ENCODE results near the gene OTUD3.
"Not testable (repeated sequence)": the region's sequence is repeated elsewhere in the genome, so short reads cannot be mapped to it uniquely, and the experiment has no call there.

OTUD3 gene

DNA sequence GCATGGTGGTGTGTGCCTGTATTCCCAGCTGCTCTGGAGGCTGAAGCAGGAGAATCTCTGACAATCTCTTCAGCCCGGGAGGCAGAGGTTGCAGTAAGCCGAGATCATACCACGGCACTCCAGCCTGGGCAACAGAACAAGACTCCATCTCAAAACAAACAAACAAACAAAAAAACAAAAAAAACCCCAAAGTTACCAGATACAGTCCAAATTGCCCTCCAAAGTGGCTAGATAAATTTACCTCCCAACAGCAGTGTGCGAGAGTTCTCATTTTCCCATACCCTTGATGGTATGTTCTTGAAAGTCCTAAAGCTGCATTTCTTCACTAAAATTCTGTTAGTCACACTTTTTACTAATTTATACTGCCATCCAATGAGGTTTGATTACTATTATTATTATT is 3.0 kb upstream of the OTUD3 start:
- no peak overlapping the region for H4K91ac ChIP-seq (ENCODE audit: low read depth, low read length, poor library complexity)
- no CpG with 5 or more reads among the region's 4 CpGs for WGBS, 2 donors (ENCODE audit: extremely low coverage in 2 of 2, insufficient read length in 2 of 2, insufficient replicate concordance in 1 of 2)

DNA sequence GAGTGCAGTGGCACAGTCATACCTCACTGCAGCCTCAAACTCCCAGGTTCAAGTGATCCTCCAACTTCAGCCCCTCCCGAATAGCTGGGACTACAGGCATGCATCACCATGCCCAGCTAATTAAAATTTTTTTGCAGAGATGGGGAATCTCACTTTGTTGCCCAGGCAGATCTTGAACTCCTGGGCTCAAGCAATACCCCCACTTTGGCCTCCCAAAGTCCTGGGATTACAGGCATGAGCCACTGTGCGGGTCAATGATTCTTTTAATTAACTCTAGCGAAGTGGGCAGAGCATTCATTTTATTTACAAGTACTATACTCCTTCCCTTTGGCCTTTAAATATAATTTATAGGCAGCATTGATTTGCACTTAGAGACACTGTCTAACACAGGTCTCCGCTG is 2.5 kb upstream of the OTUD3 start:
- Histone ChIP-seq H2BK120ac (ENCODE audit: low read depth, low read length) (no peak overlapping the region), H3K4me3 (ENCODE audit: low read length in 2 of 2) (no peak overlapping the region), H2AK5ac (ENCODE audit: low read depth, low read length) (no peak overlapping the region), H3K14ac (ENCODE audit: low read length) (no peak overlapping the region), H2BK12ac (ENCODE audit: low read length) (no peak overlapping the region), H3K9me3 (replicated peaks in 1 of 2; ENCODE audit: control insufficient read depth in 2 of 2, insufficient read depth in 1 of 2, low read depth in 1 of 2, low read length in 2 of 2) (no peaks in the 10 kb centered on the region), H3K23ac (ENCODE audit: low read depth, low read length, poor library complexity) (no peak overlapping the region), H2BK5ac (ENCODE audit: low read length) (no peak overlapping the region), H4K8ac (ENCODE audit: low read depth, low read length) (no peak overlapping the region), H3K27me3 (ENCODE audit: control insufficient read depth in 3 of 3, insufficient read depth in 3 of 3, low read depth in 1 of 3, low read length in 3 of 3) (peaks cover 0 to 2% (median 0%) of the 10 kb centered on the region in 3 experiments), H4K91ac (ENCODE audit: low read depth, low read length, poor library complexity) (no peak overlapping the region), H3K9ac (ENCODE audit: low read depth, low read length, poor library complexity) (no peak overlapping the region), H3K4ac (ENCODE audit: low read length) (no peak overlapping the region), H3K4me2 (ENCODE audit: insufficient read depth, low read length, poor library complexity, severe bottlenecking) (no peak overlapping the region), H3K18ac (ENCODE audit: low read length) (no peak overlapping the region), H3K4me1 (ENCODE audit: control insufficient read depth in 2 of 2, insufficient read depth in 1 of 2, low read depth in 1 of 2, low read length in 2 of 2) (peaks cover 0 to 5% of the 10 kb centered on the region in 2 donors), H3K27ac (replicated peaks; ENCODE audit: low read length) (no peak overlapping the region), H3K36me3 (replicated peaks in 1 of 2; ENCODE audit: control insufficient read depth in 2 of 2, insufficient read depth in 2 of 2, low read length in 2 of 2) (peaks cover 2 to 3% of the 10 kb centered on the region in 2 donors), H3K79me1 (ENCODE audit: low read depth, low read length) (peaks cover 5% of the 10 kb centered on the region), H2BK15ac (ENCODE audit: low read length) (no peak overlapping the region), H2AFZ (ENCODE audit: low read length) (no peak overlapping the region)
- no CpG with 5 or more reads among the region's 4 CpGs for WGBS, 2 donors (ENCODE audit: extremely low coverage in 2 of 2, insufficient read length in 2 of 2, insufficient replicate concordance in 1 of 2)
- no peak for DNase-seq (ENCODE audit: low spot score)

More for the DNA sequence above, 3.0 kb upstream of the OTUD3 start:
- peaks cover 0 to 2% (median 0%) of the 10 kb centered on the region in 3 experiments for H3K27me3 ChIP-seq (ENCODE audit: control insufficient read depth in 3 of 3, insufficient read depth in 3 of 3, low read depth in 1 of 3, low read length in 3 of 3)
- no peak for DNase-seq (ENCODE audit: low spot score)
- H2BK120ac ChIP-seq (ENCODE audit: low read depth, low read length), result no peak overlapping the region
- H2BK12ac ChIP-seq (ENCODE audit: low read length), result no peak overlapping the region
- no peak overlapping the region for H2BK5ac ChIP-seq (ENCODE audit: low read length)
- no peak overlapping the region for H3K18ac ChIP-seq (ENCODE audit: low read length)
- peaks cover 0 to 5% of the 10 kb centered on the region in 2 donors for H3K4me1 ChIP-seq (ENCODE audit: control insufficient read depth in 2 of 2, insufficient read depth in 1 of 2, low read depth in 1 of 2, low read length in 2 of 2)
- H3K4ac ChIP-seq (ENCODE audit: low read length), result no peak overlapping the region
- H2AFZ ChIP-seq (ENCODE audit: low read length), result no peak overlapping the region
- H3K79me1 ChIP-seq (ENCODE audit: low read depth, low read length), result peaks cover 5% of the 10 kb centered on the region
- no peak overlapping the region for H3K9ac ChIP-seq (ENCODE audit: low read depth, low read length, poor library complexity)
- no peak overlapping the region for H3K14ac ChIP-seq (ENCODE audit: low read length)
- peaks cover 0 to 3% of the 10 kb centered on the region in 2 donors for H3K36me3 ChIP-seq (replicated peaks in 1 of 2; ENCODE audit: control insufficient read depth in 2 of 2, insufficient read depth in 2 of 2, low read length in 2 of 2)
- H3K27ac ChIP-seq (replicated peaks; ENCODE audit: low read length), result no peak overlapping the region
- no peak overlapping the region for H3K4me3 ChIP-seq (ENCODE audit: low read length in 2 of 2)
- no peak overlapping the region for H2BK15ac ChIP-seq (ENCODE audit: low read length)
- no peak overlapping the region for H4K8ac ChIP-seq (ENCODE audit: low read depth, low read length)
- H2AK5ac ChIP-seq (ENCODE audit: low read depth, low read length), result no peak overlapping the region
- no peak overlapping the region for H3K4me2 ChIP-seq (ENCODE audit: insufficient read depth, low read length, poor library complexity, severe bottlenecking)
- H3K9me3 ChIP-seq (replicated peaks in 1 of 2; ENCODE audit: control insufficient read depth in 2 of 2, insufficient read depth in 1 of 2, low read depth in 1 of 2, low read length in 2 of 2), result no peaks in the 10 kb centered on the region
- no peak overlapping the region for H3K23ac ChIP-seq (ENCODE audit: low read depth, low read length, poor library complexity)

DNA sequence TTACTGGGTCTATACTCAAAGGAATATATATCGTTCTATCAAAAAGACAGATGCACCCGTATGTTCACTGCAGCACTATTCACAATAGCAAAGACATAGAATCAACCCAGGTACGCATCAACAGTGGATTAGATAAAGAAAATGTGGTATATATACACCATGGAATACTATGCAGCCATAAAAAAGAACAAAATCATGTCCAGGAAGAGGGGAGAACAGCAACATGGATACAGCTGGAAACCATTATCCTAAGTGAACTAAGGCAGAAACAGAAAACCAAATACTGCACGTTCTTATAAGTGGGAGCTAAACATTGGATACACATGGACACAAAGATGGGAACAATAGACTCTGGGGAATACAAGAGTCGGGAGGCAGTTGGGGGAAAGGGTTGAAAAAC is 1.4 kb upstream of the OTUD3 start:
- H2BK120ac ChIP-seq (ENCODE audit: low read depth, low read length); H3K4me3 ChIP-seq (ENCODE audit: low read length in 2 of 2); H4K91ac ChIP-seq (ENCODE audit: low read depth, low read length, poor library complexity); H3K27ac ChIP-seq (replicated peaks; ENCODE audit: low read length); H4K8ac ChIP-seq (ENCODE audit: low read depth, low read length); H3K9ac ChIP-seq (ENCODE audit: low read depth, low read length, poor library complexity); H2AFZ ChIP-seq (ENCODE audit: low read length); DNase-seq (ENCODE audit: low spot score); H2BK12ac ChIP-seq (ENCODE audit: low read length); H3K4ac ChIP-seq (ENCODE audit: low read length); H3K9me3 ChIP-seq (replicated peaks in 1 of 2; ENCODE audit: control insufficient read depth in 2 of 2, insufficient read depth in 1 of 2, low read depth in 1 of 2, low read length in 2 of 2); H2BK15ac ChIP-seq (ENCODE audit: low read length); H3K4me1 ChIP-seq (ENCODE audit: control insufficient read depth in 2 of 2, insufficient read depth in 1 of 2, low read depth in 1 of 2, low read length in 2 of 2); H3K4me2 ChIP-seq (ENCODE audit: insufficient read depth, low read length, poor library complexity, severe bottlenecking); H2BK5ac ChIP-seq (ENCODE audit: low read length); H3K79me1 ChIP-seq (ENCODE audit: low read depth, low read length); H3K14ac ChIP-seq (ENCODE audit: low read length); H3K27me3 ChIP-seq (ENCODE audit: control insufficient read depth in 3 of 3, insufficient read depth in 3 of 3, low read depth in 1 of 3, low read length in 3 of 3); H3K23ac ChIP-seq (ENCODE audit: low read depth, low read length, poor library complexity); H3K18ac ChIP-seq (ENCODE audit: low read length); H2AK5ac ChIP-seq (ENCODE audit: low read depth, low read length): not testable (repeated sequence)
- H3K36me3 ChIP-seq (replicated peaks in 1 of 2; ENCODE audit: control insufficient read depth in 2 of 2, insufficient read depth in 2 of 2, low read length in 2 of 2), result peaks cover 3 to 11% of the 10 kb centered on the region in 2 donors
- WGBS, 2 donors (ENCODE audit: extremely low coverage in 2 of 2, insufficient read length in 2 of 2, insufficient replicate concordance in 1 of 2), result no CpG with 5 or more reads among the region's 5 CpGs

DNA sequence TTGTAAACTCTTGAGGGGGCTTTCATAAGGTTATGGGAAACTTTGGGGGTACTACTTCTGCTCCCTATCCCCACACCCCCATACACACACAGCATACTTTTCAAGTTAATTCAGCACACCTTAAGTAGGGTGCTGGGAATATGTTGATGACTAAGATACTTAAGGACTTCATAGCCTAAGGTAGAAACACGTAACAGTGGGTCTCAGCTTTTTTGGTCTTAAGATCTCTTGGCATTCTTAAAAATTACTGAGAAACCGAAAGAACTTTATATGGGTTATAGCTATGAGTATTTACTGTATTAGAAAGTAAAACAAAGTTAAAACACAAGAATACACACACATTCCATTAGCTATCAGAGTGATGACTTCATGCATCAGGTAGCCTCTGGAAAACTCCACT is 2.1 kb downstream of the OTUD3 start:
- Histone ChIP-seq H2BK5ac (ENCODE audit: low read length) (no peak overlapping the region), H3K4me3 (ENCODE audit: low read length in 2 of 2) (no peak overlapping the region), H3K9me3 (replicated peaks in 1 of 2; ENCODE audit: control insufficient read depth in 2 of 2, insufficient read depth in 1 of 2, low read depth in 1 of 2, low read length in 2 of 2) (no peaks in the 10 kb centered on the region), H4K8ac (ENCODE audit: low read depth, low read length) (no peak overlapping the region), H3K79me1 (ENCODE audit: low read depth, low read length) (peaks cover 8% of the 10 kb centered on the region), H2BK15ac (ENCODE audit: low read length) (no peak overlapping the region), H3K4me2 (ENCODE audit: insufficient read depth, low read length, poor library complexity, severe bottlenecking) (no peak overlapping the region), H3K36me3 (replicated peaks in 1 of 2; ENCODE audit: control insufficient read depth in 2 of 2, insufficient read depth in 2 of 2, low read length in 2 of 2) (peaks cover 7 to 32% of the 10 kb centered on the region in 2 donors), H4K91ac (ENCODE audit: low read depth, low read length, poor library complexity) (no peak overlapping the region), H2BK12ac (ENCODE audit: low read length) (no peak overlapping the region), H3K14ac (ENCODE audit: low read length) (no peak overlapping the region), H3K27ac (replicated peaks; ENCODE audit: low read length) (no peak overlapping the region), H2BK120ac (ENCODE audit: low read depth, low read length) (no peak overlapping the region), H3K23ac (ENCODE audit: low read depth, low read length, poor library complexity) (no peak overlapping the region), H3K18ac (ENCODE audit: low read length) (no peak overlapping the region), H3K4ac (ENCODE audit: low read length) (no peak overlapping the region), H3K4me1 (ENCODE audit: control insufficient read depth in 2 of 2, insufficient read depth in 1 of 2, low read depth in 1 of 2, low read length in 2 of 2) (peaks cover 0 to 5% of the 10 kb centered on the region in 2 donors), H2AFZ (ENCODE audit: low read length) (no peak overlapping the region), H3K27me3 (ENCODE audit: control insufficient read depth in 3 of 3, insufficient read depth in 3 of 3, low read depth in 1 of 3, low read length in 3 of 3) (no peaks in the 10 kb centered on the region), H2AK5ac (ENCODE audit: low read depth, low read length) (no peak overlapping the region), H3K9ac (ENCODE audit: low read depth, low read length, poor library complexity) (no peak overlapping the region)
- no peak for DNase-seq (ENCODE audit: low spot score)
- no CpG with 5 or more reads among the region's 2 CpGs for WGBS, 2 donors (ENCODE audit: extremely low coverage in 2 of 2, insufficient read length in 2 of 2, insufficient replicate concordance in 1 of 2)
